SU-DHL-6 (cell line): ENCODE measurements around the gene MEF2A.

ENCODE experiments used
- EZH2phosphoT487 ChIP-seq: fragments of 200-600 bp; sonication (generic), shearing (Covaris generic); conservative IDR thresholded peaks from 2 replicates; pipeline ENCODE4 v1.6.1; 2018; ENCODE audit warnings: mild to moderate bottlenecking, antibody characterized with exemption, low read length, moderate library complexity, mixed read lengths
- TF ChIP-seq, protein P1 (sequence below): fragments of 200-600 bp; sonication (generic); IDR thresholded peaks from one replicate; pipeline ENCODE4 v1.5.1; 2017; ENCODE audit warnings: antibody characterized with exemption, mild to moderate bottlenecking, low read length, moderate library complexity; ENCODE audit not compliant: insufficient read depth, poor library complexity, severe bottlenecking

DNA sequence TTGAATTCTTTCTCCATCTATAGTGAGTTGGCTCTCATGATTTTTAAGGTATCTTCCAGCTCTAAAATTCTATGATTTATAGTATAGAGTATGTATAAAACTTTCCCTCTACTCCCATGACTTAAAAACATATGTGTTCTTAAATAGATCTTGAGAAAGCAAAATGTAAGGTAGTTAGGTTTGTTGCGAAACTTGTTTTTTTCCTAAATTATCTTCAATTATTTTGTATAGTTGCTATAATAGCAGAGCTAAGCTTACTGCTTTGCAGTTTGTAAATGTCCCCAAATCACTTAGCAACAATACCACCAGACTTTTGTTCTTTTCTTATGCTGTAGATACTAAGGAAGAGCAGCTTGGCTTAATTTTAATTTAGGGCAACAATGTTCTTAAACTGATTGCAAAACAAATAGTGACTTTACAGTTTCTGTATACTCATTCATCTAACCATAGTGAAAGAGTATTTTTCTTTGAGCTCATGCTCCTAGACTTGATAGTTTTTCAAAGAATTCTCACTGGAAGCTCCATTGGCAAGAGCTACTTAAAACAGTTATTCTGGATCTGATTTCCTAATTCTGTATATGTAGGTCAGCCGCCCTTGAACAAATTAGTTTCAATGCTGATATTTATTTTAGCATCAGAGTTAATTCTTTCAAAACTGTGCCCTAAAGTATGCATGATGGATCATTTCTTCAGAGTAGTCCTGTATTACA lies 106.3 kb downstream of the MEF2A start:
- TF ChIP-seq, protein P1, sequence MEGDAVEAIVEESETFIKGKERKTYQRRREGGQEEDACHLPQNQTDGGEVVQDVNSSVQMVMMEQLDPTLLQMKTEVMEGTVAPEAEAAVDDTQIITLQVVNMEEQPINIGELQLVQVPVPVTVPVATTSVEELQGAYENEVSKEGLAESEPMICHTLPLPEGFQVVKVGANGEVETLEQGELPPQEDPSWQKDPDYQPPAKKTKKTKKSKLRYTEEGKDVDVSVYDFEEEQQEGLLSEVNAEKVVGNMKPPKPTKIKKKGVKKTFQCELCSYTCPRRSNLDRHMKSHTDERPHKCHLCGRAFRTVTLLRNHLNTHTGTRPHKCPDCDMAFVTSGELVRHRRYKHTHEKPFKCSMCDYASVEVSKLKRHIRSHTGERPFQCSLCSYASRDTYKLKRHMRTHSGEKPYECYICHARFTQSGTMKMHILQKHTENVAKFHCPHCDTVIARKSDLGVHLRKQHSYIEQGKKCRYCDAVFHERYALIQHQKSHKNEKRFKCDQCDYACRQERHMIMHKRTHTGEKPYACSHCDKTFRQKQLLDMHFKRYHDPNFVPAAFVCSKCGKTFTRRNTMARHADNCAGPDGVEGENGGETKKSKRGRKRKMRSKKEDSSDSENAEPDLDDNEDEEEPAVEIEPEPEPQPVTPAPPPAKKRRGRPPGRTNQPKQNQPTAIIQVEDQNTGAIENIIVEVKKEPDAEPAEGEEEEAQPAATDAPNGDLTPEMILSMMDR = no peak
- no peak for TF ChIP-seq EZH2phosphoT487
